Endothelial cell of umbilical vein (primary cell): ENCODE measurements around the gene HJV. TPM values are rescaled to one million over a fixed set of nuclear protein-coding genes. Genes with fewer than 3 reads are reported as not detected.

Experiments
- BruUV-seq: library from RNA; stranded (reverse); fragments of 400-500 nt; replicated peaks from 2 replicates; lab custom pipeline; 2021; lab: Mats Ljungman, UMichigan
- CTCF ChIA-PET: fragments of 300-600, 350-600 bp; sonication (Branson Sonifier 250); formaldehyde crosslinking; loops from one replicate; lab custom pipeline; 2021; ENCODE audit warnings: antibody characterized with exemption, inconsistent platforms; lab: Charles Lee
- POLR2A ChIA-PET: fragments of 300-600, 350-600 bp; sonication (Branson Sonifier 250); formaldehyde crosslinking; loops from one replicate; lab custom pipeline; 2021; ENCODE audit warnings: antibody characterized with exemption, inconsistent platforms; lab: Charles Lee
- DNase-seq: peaks from one replicate; pipeline ENCODE4 v3.0.0-alpha.2; 2011; ENCODE audit warnings: low read depth, low spot score
- FAIRE-seq: peaks from 2 replicates; lab custom pipeline; 2011; peaks lifted over from hg19 to GRCh38; lab: Jason Lieb, UNC
- H2AFZ ChIP-seq: 2 replicates; pipeline ENCODE4 v1.6.0; 2012; ENCODE audit warnings: low read depth, low read length, control low read depth, inconsistent platforms
- H3K27ac ChIP-seq: 2 replicates; pipeline ENCODE4 v1.5.1; 2011; ENCODE audit warnings: low read depth, mild to moderate bottlenecking, control low read depth, low read length, moderate library complexity; ENCODE audit not compliant: insufficient read depth
- H3K27me3 ChIP-seq, 2 experiments: 2 replicates each; pipeline versions ENCODE4 v1.6.0 to v1.6.1; 2011; ENCODE audit warnings: low read length in 2 of 2, mixed read lengths in 1 of 2; ENCODE audit not compliant: control insufficient read depth in 2 of 2, insufficient read depth in 2 of 2
- H3K36me3 ChIP-seq, 2 experiments: 2 replicates in 1 of 2; 3 replicates in 1 of 2; pipeline ENCODE4 v1.5.1; 2011; ENCODE audit warnings: low read length in 2 of 2, mild to moderate bottlenecking in 1 of 2, moderate library complexity in 1 of 2; ENCODE audit not compliant: control insufficient read depth in 2 of 2, insufficient read depth in 2 of 2; ENCODE audit errors: extremely low read depth in 1 of 2
- H3K4me1 ChIP-seq: 3 replicates; pipeline ENCODE4 v1.5.1; 2011; ENCODE audit warnings: mild to moderate bottlenecking, low read length; ENCODE audit not compliant: control insufficient read depth, insufficient read depth; ENCODE audit errors: extremely low read depth
- H3K4me2 ChIP-seq: 2 replicates; pipeline ENCODE4 v1.6.1; 2011; ENCODE audit warnings: low read length, control low read depth, mixed read lengths; ENCODE audit not compliant: insufficient read depth
- H3K4me3 ChIP-seq, 3 experiments: fragments of 200-600 bp in 1 of 3; sonication (generic), shearing (Covaris generic) in 1 of 3; replicated peaks in 1 of 3; 2 replicates each; pipeline ENCODE4 v1.5.1; 2011 to 2016; ENCODE audit warnings: control low read depth in 3 of 3, low read length in 3 of 3, mild to moderate bottlenecking in 2 of 3, inconsistent platforms in 1 of 3, low read depth in 1 of 3, moderate library complexity in 1 of 3; ENCODE audit not compliant: insufficient read depth in 1 of 3
- H3K79me2 ChIP-seq: 2 replicates; pipeline ENCODE4 v1.6.0; 2012; ENCODE audit warnings: low read length, inconsistent platforms; ENCODE audit not compliant: control insufficient read depth, insufficient read depth
- H3K9ac ChIP-seq: replicated peaks from 2 replicates; pipeline ENCODE3; 2011; ENCODE audit warnings: low read length, control low read depth; ENCODE audit not compliant: insufficient read depth; ENCODE audit errors: extremely low read depth
- H3K9me1 ChIP-seq: replicated peaks from 3 replicates; pipeline ENCODE4 v1.6.0; 2011; ENCODE audit warnings: mild to moderate bottlenecking, low read length; ENCODE audit not compliant: control insufficient read depth, insufficient read depth; ENCODE audit errors: extremely low read depth
- H3K9me3 ChIP-seq: replicated peaks from 2 replicates; pipeline ENCODE4 v1.5.1; 2012; ENCODE audit warnings: low read length, inconsistent platforms; ENCODE audit not compliant: control insufficient read depth, insufficient read depth
- H4K20me1 ChIP-seq: replicated peaks from 2 replicates; pipeline ENCODE3; 2011; ENCODE audit warnings: mild to moderate bottlenecking, low read length; ENCODE audit not compliant: control insufficient read depth, insufficient read depth; ENCODE audit errors: extremely low read depth
- EZH2 ChIP-seq: IDR thresholded peaks from 2 replicates; pipeline ENCODE4 v1.6.1; 2012; ENCODE audit warnings: borderline replicate concordance, low read depth, mild to moderate bottlenecking, moderate library complexity, low read length, inconsistent platforms; ENCODE audit not compliant: severe bottlenecking
- FOS ChIP-seq: IDR thresholded peaks from 2 replicates; pipeline ENCODE4 v1.6.1; 2011; ENCODE audit warnings: mild to moderate bottlenecking, low read length, moderate library complexity, borderline replicate concordance; ENCODE audit not compliant: insufficient read depth
- GATA2 ChIP-seq: IDR thresholded peaks from 2 replicates; pipeline ENCODE4 v1.7.0; 2011; ENCODE audit warnings: low read depth, mild to moderate bottlenecking, moderate library complexity, mixed read lengths, low read length; ENCODE audit not compliant: insufficient read length, insufficient read depth
- JUN ChIP-seq: IDR thresholded peaks from 2 replicates; pipeline ENCODE4 v1.6.1; 2011; ENCODE audit warnings: borderline replicate concordance, low read depth; ENCODE audit not compliant: insufficient read length, insufficient read depth
- MYC ChIP-seq: IDR thresholded peaks from one replicate; pipeline ENCODE4 v1.6.1; 2011; ENCODE audit warnings: mild to moderate bottlenecking, low read depth, low read length
- POLR2A ChIP-seq: IDR thresholded peaks from 2 replicates; pipeline ENCODE4 v1.6.1; 2012; ENCODE audit warnings: low read depth, mild to moderate bottlenecking, control low read depth, low read length
- POLR2AphosphoS5 ChIP-seq: IDR thresholded peaks from 2 replicates; pipeline ENCODE4 v1.6.1; 2012; ENCODE audit warnings: low read depth, mild to moderate bottlenecking, control low read depth, low read length, moderate library complexity; ENCODE audit not compliant: insufficient read depth
- dilution Hi-C: fragments of 300-500 bp; cut with MboI; formaldehyde crosslinking; loops from one replicate; pipeline ENCODE4 v1.15.0; 2019; ENCODE audit warnings: low sequenced_read_pairs; ENCODE audit not compliant: extremely low pct_ligation_motif_present
- intact Hi-C: fragments of 100-400 bp; cut with micrococcal nuclease; formaldehyde crosslinking; loops from one replicate; pipeline ENCODE4 v1.10.0; 2022
- polyA plus RNA-seq, 4 experiments: library from polyadenylated mRNA; depleted of rRNA in 3 of 4; stranded (reverse) in 3 of 4; unstranded in 1 of 4; fragments of >200 nt; gene quantifications; 2 replicates each; pipeline versions ENCODE4 v1.2.1 to v1.2.3, GENCODE V29; 2011 to 2012; ENCODE audit warnings: missing spikeins in 1 of 4
- total RNA-seq: library from RNA; stranded (reverse); gene quantifications from 2 replicates; pipeline ENCODE4 v1.2.3, GENCODE V29; 2021
- TF ChIP-seq, protein P1 (sequence below), 2 donors: IDR thresholded peaks; 1 replicate in 1 of 2; 2 replicates in 1 of 2; pipeline ENCODE4 v1.5.1; 2011; ENCODE audit warnings: low read length in 2 of 2, mild to moderate bottlenecking in 2 of 2, moderate library complexity in 2 of 2, control low read depth in 1 of 2, inconsistent platforms in 1 of 2, low read depth in 1 of 2; ENCODE audit not compliant: insufficient read depth in 1 of 2; ENCODE audit errors: extremely low read depth in 1 of 2
- TF ChIP-seq, protein P2 (sequence below): IDR thresholded peaks from 2 replicates; pipeline ENCODE4 v1.6.1; 2011; ENCODE audit not compliant: insufficient read depth, insufficient read length

Gene HJV
- total and polyA plus RNA-seq, 2 donors (not counting 3 experiments of a cell fraction or from before 2014, with no cell fraction given), result not detected

DNA sequence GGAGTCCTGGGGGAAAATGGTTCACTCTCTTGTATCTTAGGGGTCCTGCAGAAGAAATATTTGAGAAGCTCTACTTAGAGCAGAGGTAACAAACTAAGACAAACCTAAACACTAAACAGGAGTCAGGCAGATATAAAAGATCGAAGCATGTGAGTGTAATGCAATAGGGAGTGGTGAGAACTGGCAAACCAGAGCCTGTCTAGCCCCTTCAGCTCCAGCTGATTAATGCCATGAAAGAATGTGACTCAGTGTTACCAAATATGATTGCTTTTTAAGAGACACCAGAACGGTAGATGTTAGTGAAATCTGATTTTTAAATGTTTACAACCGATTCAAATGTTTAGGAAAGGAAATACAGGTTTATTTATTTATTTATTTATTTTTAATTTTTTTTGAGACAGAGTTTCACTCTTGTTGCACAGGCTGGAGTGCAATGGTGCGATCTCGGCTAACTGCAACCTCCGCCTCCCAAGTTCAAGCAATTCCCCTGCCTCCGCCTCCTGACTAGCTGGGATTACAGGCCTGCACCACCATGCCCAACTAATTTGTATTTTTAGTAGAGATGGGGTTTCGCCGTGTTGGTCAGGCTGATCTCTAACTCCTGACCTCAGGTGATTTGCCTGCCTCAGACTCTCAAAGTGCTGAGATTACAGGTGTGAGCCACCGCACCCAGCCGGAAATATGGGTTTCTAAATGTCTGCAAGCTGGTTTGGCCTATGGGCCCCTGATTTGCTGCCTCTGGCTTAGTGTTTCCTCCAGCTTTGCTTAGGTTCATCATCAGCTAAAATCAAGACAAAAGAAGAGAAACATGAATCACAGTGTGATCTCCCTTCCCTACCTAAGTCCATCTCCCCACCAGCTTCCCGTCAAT is 37.3 kb downstream of the HJV start:
- dilution Hi-C loops (no loop called here), intact Hi-C loops (no loop called here)
- H3K4me1 ChIP-seq, result peaks cover 27% of the 10 kb centered on the region
- H3K4me2 ChIP-seq, result no peak overlapping the region
- no peak overlapping the region for H2AFZ ChIP-seq
- POLR2A ChIA-PET, result no interaction called here
- no peaks in the 10 kb centered on the region for H3K79me2 ChIP-seq
- H3K9ac ChIP-seq, result no peak overlapping the region
- H4K20me1 ChIP-seq, result no peaks in the 10 kb centered on the region
- no peaks in the 10 kb centered on the region for H3K27me3 ChIP-seq
- BruUV-seq, result no TSS peak
- CTCF ChIA-PET, result interaction anchor here (20.0 kb wide), 1 partner anchor 22 kb away, joined by 496 read pairs; no protein-coding TSS in a partner anchor
- no peak overlapping the region for H3K27ac ChIP-seq
- DNase-seq (no peak), FAIRE-seq (no peak)
- no peak overlapping the region for H3K4me3 ChIP-seq
- no peaks in the 10 kb centered on the region for H3K9me3 ChIP-seq
- no peaks in the 10 kb centered on the region for H3K36me3 ChIP-seq
- no peaks in the 10 kb centered on the region for H3K9me1 ChIP-seq
- no peak for TF ChIP-seq POLR2A
- TF ChIP-seq JUN, result no peak
- TF ChIP-seq GATA2, result no peak
- no peak for TF ChIP-seq EZH2
- no peak for TF ChIP-seq FOS
- TF ChIP-seq MYC, result no peak
- no peak for TF ChIP-seq POLR2AphosphoS5
- TF ChIP-seq, protein P1, sequence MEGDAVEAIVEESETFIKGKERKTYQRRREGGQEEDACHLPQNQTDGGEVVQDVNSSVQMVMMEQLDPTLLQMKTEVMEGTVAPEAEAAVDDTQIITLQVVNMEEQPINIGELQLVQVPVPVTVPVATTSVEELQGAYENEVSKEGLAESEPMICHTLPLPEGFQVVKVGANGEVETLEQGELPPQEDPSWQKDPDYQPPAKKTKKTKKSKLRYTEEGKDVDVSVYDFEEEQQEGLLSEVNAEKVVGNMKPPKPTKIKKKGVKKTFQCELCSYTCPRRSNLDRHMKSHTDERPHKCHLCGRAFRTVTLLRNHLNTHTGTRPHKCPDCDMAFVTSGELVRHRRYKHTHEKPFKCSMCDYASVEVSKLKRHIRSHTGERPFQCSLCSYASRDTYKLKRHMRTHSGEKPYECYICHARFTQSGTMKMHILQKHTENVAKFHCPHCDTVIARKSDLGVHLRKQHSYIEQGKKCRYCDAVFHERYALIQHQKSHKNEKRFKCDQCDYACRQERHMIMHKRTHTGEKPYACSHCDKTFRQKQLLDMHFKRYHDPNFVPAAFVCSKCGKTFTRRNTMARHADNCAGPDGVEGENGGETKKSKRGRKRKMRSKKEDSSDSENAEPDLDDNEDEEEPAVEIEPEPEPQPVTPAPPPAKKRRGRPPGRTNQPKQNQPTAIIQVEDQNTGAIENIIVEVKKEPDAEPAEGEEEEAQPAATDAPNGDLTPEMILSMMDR (IDR thresholded peaks at IDR 0.05; ENCODE audit: extremely low read depth in 1 of 2, insufficient read depth in 1 of 2, low read depth in 1 of 2, low read length in 2 of 2), result no peak
- TF ChIP-seq, protein P2, sequence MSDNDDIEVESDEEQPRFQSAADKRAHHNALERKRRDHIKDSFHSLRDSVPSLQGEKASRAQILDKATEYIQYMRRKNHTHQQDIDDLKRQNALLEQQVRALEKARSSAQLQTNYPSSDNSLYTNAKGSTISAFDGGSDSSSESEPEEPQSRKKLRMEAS, result no peak
